Cardiac muscle cell (in vitro differentiated cells and primary cell): ENCODE measurements around the gene BFSP2. TPM values are rescaled to one million over a fixed set of nuclear protein-coding genes. Genes with fewer than 3 reads are reported as not detected.
A peak's percentile ranks its signal among the peaks of the same experiment; 100 is the strongest.
"Not testable (repeated sequence)": the region's sequence is repeated elsewhere in the genome, so short reads cannot be mapped to it uniquely, and the experiment has no call there.

Experiments
- DNase-seq, 2 donors: peaks; one replicate each; pipeline versions ENCODE4 v3.0.0 to v3.0.0-alpha.2; 2010 to 2017; ENCODE audit warnings: low read depth in 1 of 2, low spot score in 1 of 2
- H3K27ac ChIP-seq: fragments of 200-600 bp; sonication (generic); 2 replicates; pipeline ENCODE4 v1.5.1; 2016
- H3K27me3 ChIP-seq: fragments of 200-600 bp; sonication (generic); 2 replicates; pipeline ENCODE4 v1.6.0; 2016; ENCODE audit warnings: control low read depth
- H3K36me3 ChIP-seq: fragments of 200-600 bp; sonication (generic); 2 replicates; pipeline ENCODE4 v1.5.1; 2016; ENCODE audit warnings: control low read depth
- H3K4me1 ChIP-seq: fragments of 200-600 bp; sonication (generic); 2 replicates; pipeline ENCODE4 v1.8.1; 2017; ENCODE audit warnings: low read depth, mild to moderate bottlenecking, mixed run types
- H3K4me3 ChIP-seq: fragments of 200-600 bp; sonication (generic); 2 replicates; pipeline ENCODE4 v1.5.1; 2016; ENCODE audit warnings: mild to moderate bottlenecking
- H3K9me3 ChIP-seq: fragments of 200-600 bp; sonication (generic); 2 replicates; pipeline ENCODE4 v1.5.1; 2017; ENCODE audit warnings: low read depth, mild to moderate bottlenecking, control low read depth
- CTCF ChIP-seq: IDR thresholded peaks from 2 replicates; pipeline ENCODE4 v1.5.1; 2012; ENCODE audit warnings: low read depth, mild to moderate bottlenecking, low read length
- polyA plus RNA-seq: library from polyadenylated mRNA; unstranded; fragments of >200 nt; fragmentation: Nextera tagmentation; extraction: Ambion mirVana; gene quantifications from 2 replicates; pipeline ENCODE4 v1.2.1, GENCODE V29; 2016
- total RNA-seq: library from RNA; depleted of rRNA; stranded (reverse); fragments of >200 nt; gene quantifications from 2 replicates; pipeline ENCODE4 v1.2.3, GENCODE V29; 2016

The BFSP2 gene
- total and polyA plus RNA-seq, 2 experiments from 2014 or later = not detected

GRCh38 chr3:133491481-133492059 is 91.7 kb downstream of the BFSP2 start:
- Histone ChIP-seq H3K9me3 (no peaks in the 10 kb centered on the region), H3K4me1 (peaks cover 6% of the 10 kb centered on the region), H3K27me3 (no peaks in the 10 kb centered on the region), H3K27ac (no peak overlapping the region), H3K4me3 (no peak overlapping the region), H3K36me3 (no peaks in the 10 kb centered on the region)
- TF ChIP-seq CTCF = no peak
- no peak for DNase-seq

DNA sequence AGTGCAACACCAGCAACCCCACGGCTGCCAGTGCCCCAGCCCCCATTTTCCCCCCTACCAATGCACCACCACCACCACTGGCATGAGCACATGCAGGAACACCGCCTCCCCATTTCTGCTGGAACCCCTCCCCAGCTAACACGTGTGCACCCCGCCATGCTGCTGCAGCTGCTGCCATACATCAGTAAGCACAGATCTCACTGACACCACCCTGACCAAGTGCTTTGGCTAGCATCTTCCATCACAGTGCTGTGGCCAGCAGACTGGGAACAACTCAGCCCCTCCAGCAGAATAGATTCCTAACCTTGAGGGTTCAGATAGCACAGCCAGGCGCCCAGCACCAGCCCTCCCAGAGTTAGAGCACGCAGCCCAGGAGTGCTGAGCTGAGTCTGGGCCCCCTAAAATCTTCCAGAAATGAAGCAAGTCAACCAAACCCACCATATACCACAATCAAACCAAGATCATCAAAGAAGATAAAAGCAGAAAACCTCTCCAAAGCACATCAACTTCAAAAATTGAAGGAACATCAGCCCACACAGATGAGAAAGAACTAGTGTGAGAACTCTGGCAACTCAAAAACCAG is 92.4 kb downstream of the BFSP2 start:
- H3K36me3 ChIP-seq = no peaks in the 10 kb centered on the region
- H3K4me3 ChIP-seq = no peak overlapping the region
- no peak for DNase-seq
- H3K27me3 ChIP-seq = no peaks in the 10 kb centered on the region
- TF ChIP-seq CTCF = no peak
- no peak overlapping the region for H3K27ac ChIP-seq
- H3K4me1 ChIP-seq = peaks cover 6% of the 10 kb centered on the region
- no peaks in the 10 kb centered on the region for H3K9me3 ChIP-seq

GRCh38 chr3:133494469-133494868 is 94.6 kb downstream of the BFSP2 start:
- TF ChIP-seq CTCF = peak; percentile 63
- no peak overlapping the region for H3K4me3 ChIP-seq
- no peaks in the 10 kb centered on the region for H3K9me3 ChIP-seq
- no peaks in the 10 kb centered on the region for H3K27me3 ChIP-seq
- H3K36me3 ChIP-seq = no peaks in the 10 kb centered on the region
- H3K27ac ChIP-seq = no peak overlapping the region
- peaks cover 2% of the 10 kb centered on the region for H3K4me1 ChIP-seq
- DNase-seq = peak; percentile 37 to 53

GRCh38 chr3:133502542-133502941 is 102.7 kb downstream of the BFSP2 start:
- H3K4me1 ChIP-seq, H3K27ac ChIP-seq, H3K36me3 ChIP-seq, H3K4me3 ChIP-seq, DNase-seq, H3K27me3 ChIP-seq, H3K9me3 ChIP-seq: not testable (repeated sequence)

DNA sequence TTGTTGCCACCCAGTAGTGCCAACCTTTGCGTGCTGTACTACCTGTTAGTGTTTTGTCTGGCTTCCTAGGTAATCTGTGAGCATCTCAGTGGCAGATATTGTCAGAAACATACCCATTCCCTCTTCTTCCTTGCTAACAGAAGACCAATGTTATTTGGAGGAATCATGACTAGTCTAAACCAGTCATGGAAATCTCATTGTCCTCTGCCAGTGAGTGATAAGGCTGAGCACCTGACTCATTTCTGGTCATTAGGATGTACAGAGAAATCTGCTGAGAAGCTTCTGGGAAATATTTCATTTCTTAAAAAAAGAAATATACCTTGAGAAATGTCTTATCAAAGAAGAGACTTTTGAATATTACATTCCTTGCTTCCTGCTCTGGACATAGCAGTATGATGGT is 103.6 kb downstream of the BFSP2 start:
- Histone ChIP-seq H3K9me3 (no peaks in the 10 kb centered on the region), H3K27me3 (no peaks in the 10 kb centered on the region), H3K36me3 (no peaks in the 10 kb centered on the region), H3K27ac (no peak overlapping the region), H3K4me1 (peaks cover 6% of the 10 kb centered on the region), H3K4me3 (no peak overlapping the region)
- DNase-seq = no peak
- no peak for TF ChIP-seq CTCF

- no peak overlapping the region for H3K4me3 ChIP-seq
- no peaks in the 10 kb centered on the region for H3K36me3 ChIP-seq
- no peaks in the 10 kb centered on the region for H3K27me3 ChIP-seq
- no peak for DNase-seq
- no peak for TF ChIP-seq CTCF
- peaks cover under 1% of the 10 kb centered on the region for H3K4me1 ChIP-seq
- no peaks in the 10 kb centered on the region for H3K9me3 ChIP-seq
- H3K27ac ChIP-seq = no peak overlapping the region
These were observed 104.9 kb downstream of the BFSP2 start for GRCh38 chr3:133504736-133505135.
